Ovary (tissue), 9 donors: ENCODE results near the gene HECTD3. TPM values are rescaled to one million over a fixed set of nuclear protein-coding genes. Genes with fewer than 3 reads are reported as not detected.

Experiments
- DNase-seq, 5 donors: peaks; one replicate each; pipeline ENCODE4 v3.0.0-alpha.2; 2019 to 2020
- H3K27ac ChIP-seq, 2 donors: fragments of 200-600 bp; one replicate each; pipeline versions ENCODE4 v1.5.1 to v1.8.0; 2019 to 2022
- H3K27me3 ChIP-seq: fragments of 200-600 bp; one replicate; pipeline ENCODE4 v1.8.0; 2022
- H3K36me3 ChIP-seq: fragments of 200-600 bp; sonication (generic); one replicate; pipeline ENCODE4 v1.5.1; 2019
- H3K4me1 ChIP-seq: one replicate; pipeline ENCODE4 v1.8.1; 2013; ENCODE audit warnings: mild to moderate bottlenecking, moderate library complexity; ENCODE audit not compliant: insufficient read depth
- H3K4me3 ChIP-seq: fragments of 200-600 bp; sonication (generic); one replicate; pipeline ENCODE4 v1.5.1; 2017
- H3K9me3 ChIP-seq, 2 donors: fragments of 200-600 bp in 1 of 2; sonication (generic) in 1 of 2; one replicate each; pipeline versions ENCODE4 v1.5.1 to v1.8.1; 2013 to 2019; ENCODE audit warnings: mild to moderate bottlenecking in 1 of 2, moderate library complexity in 1 of 2
- EP300 ChIP-seq: sonication (generic); formaldehyde crosslinking; IDR thresholded peaks from one replicate; pipeline ENCODE4 v1.6.1; 2017; ENCODE audit warnings: antibody characterized with exemption
- POLR2A ChIP-seq: fragments of 450-650 bp; IDR thresholded peaks from one replicate; pipeline ENCODE4 v1.6.1; 2017; ENCODE audit warnings: antibody characterized with exemption, mild to moderate bottlenecking, moderate library complexity
- WGBS, 3 donors: extraction: QIAGEN DNeasy Blood & Tissue Kit in 1 of 3; methylation state at CpG; one replicate each; pipeline versions ENCODE4 v1.1.5 to v1.1.7; 2013 to 2017; 5-methylcytosine and 5-hydroxymethylcytosine counted together
- intact Hi-C, 4 donors: fragments of 100-400 bp; cut with DNase I; formaldehyde crosslinking; loops; one replicate each; pipeline versions ENCODE4 v1.11.0 to v1.15.1; 2022 to 2023
- polyA plus RNA-seq, 2 donors: library from polyadenylated mRNA; stranded (reverse); fragments of 200-250 nt in 1 of 2; fragments of 350-450 nt in 1 of 2; fragmentation: Illumina TruSeq in 1 of 2; extraction: RNeasy Lipid Tissue Mini Kit (QIAGEN cat#74804) in 1 of 2; gene quantifications; one replicate each; pipeline ENCODE4 v1.2.3, GENCODE V29; 2013 to 2014
- total RNA-seq, 7 donors: library from RNA; depleted of rRNA in 2 of 7; stranded (reverse); fragments of >200 nt in 2 of 7; fragmentation: NEBNext Ultra II Directional in 3 of 7; extraction: Animal tissue kit (Norgen Biotek cat#: 25700) in 3 of 7; gene quantifications; one replicate each; pipeline versions ENCODE4 v1.1.0 to v1.2.4, GENCODE V29; 2016 to 2023
- TF ChIP-seq, protein P1 (sequence below), 3 donors: fragments of 450-650 bp in 2 of 3; fragments of 200-600 bp in 1 of 3; IDR thresholded peaks; one replicate each; pipeline versions ENCODE4 v1.5.1 to v1.8.0; 2016 to 2022; ENCODE audit warnings: antibody characterized with exemption in 3 of 3, mild to moderate bottlenecking in 1 of 3
- donor health status: DM: no; HTN: no; CAD: no; lungs with moderate emphysema.
- donor health status: DM: no; HTN: no; CAD: no.
- donor health status: Bipolar disorder and iron deficiency.
- donor health status: DM: yes; HTN: yes; CAD: no.
- donor health status: DM: no; HTN: no; CAD: no.
- donor health status: DM: yes; HTN: yes; CAD: no.

Gene HECTD3
- total and polyA plus RNA-seq, 9 donors = 20.9 to 46.0 (median 36.1) TPM

GRCh38 chr1:45047032-45047431 is 35.9 kb upstream of the HECTD3 start:
- Histone ChIP-seq H3K27me3 (no peaks in the 10 kb centered on the region), H3K4me1 (no peaks in the 10 kb centered on the region), H3K36me3 (no peaks in the 10 kb centered on the region), H3K4me3 (no peak overlapping the region), H3K27ac (no peak overlapping the region), H3K9me3 (no peaks in the 10 kb centered on the region)
- 95 to 97% (median 97%) methylated on average over 5 of the region's 5 CpGs for WGBS, 3 donors
- intact Hi-C loops = no loop called here
- TF ChIP-seq EP300 (no peak), POLR2A (no peak)
- TF ChIP-seq, protein P1, sequence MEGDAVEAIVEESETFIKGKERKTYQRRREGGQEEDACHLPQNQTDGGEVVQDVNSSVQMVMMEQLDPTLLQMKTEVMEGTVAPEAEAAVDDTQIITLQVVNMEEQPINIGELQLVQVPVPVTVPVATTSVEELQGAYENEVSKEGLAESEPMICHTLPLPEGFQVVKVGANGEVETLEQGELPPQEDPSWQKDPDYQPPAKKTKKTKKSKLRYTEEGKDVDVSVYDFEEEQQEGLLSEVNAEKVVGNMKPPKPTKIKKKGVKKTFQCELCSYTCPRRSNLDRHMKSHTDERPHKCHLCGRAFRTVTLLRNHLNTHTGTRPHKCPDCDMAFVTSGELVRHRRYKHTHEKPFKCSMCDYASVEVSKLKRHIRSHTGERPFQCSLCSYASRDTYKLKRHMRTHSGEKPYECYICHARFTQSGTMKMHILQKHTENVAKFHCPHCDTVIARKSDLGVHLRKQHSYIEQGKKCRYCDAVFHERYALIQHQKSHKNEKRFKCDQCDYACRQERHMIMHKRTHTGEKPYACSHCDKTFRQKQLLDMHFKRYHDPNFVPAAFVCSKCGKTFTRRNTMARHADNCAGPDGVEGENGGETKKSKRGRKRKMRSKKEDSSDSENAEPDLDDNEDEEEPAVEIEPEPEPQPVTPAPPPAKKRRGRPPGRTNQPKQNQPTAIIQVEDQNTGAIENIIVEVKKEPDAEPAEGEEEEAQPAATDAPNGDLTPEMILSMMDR (IDR thresholded peaks at IDR 0.05) = no peak
- no peak for DNase-seq

DNA sequence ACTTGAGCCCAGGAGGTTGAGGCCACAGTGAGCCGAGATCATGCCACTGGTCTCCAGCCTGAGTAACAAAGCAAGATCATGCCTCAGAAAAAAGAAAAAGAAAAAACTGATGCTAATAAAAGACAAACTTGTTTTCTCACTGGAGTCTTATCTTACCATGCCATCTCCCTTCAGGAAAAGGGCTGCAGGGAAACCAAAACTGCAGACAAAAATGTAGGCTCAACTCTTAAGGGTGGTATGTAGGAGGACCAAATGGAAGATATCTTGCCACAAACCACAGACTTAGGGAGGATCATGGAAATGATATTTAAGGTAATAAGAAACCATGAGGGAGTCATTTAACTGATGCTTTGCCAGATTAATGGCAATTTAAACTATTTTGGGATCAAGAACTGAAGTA is 33.8 kb upstream of the HECTD3 start:
- no peaks in the 10 kb centered on the region for H3K27me3 ChIP-seq
- no peak overlapping the region for H3K27ac ChIP-seq
- no peak for DNase-seq
- intact Hi-C loops = no loop called here
- H3K9me3 ChIP-seq = no peaks in the 10 kb centered on the region
- H3K4me1 ChIP-seq = no peaks in the 10 kb centered on the region
- H3K4me3 ChIP-seq = no peak overlapping the region
- WGBS, 3 donors = 85 to 95% (median 92%) methylated on average over 1 of the region's 1 CpG
- TF ChIP-seq EP300 (no peak), POLR2A (no peak)
- TF ChIP-seq, protein P1 (IDR thresholded peaks at IDR 0.05) = no peak
- no peaks in the 10 kb centered on the region for H3K36me3 ChIP-seq

GRCh38 chr1:45043094-45043493 is 32.0 kb upstream of the HECTD3 start:
- H3K4me3 ChIP-seq = no peak overlapping the region
- no peak overlapping the region for H3K27ac ChIP-seq
- intact Hi-C loops = no loop called here
- no peaks in the 10 kb centered on the region for H3K36me3 ChIP-seq
- H3K27me3 ChIP-seq = no peaks in the 10 kb centered on the region
- WGBS, 3 donors = 82 to 88% (median 84%) methylated on average over 5 of the region's 5 CpGs
- no peaks in the 10 kb centered on the region for H3K4me1 ChIP-seq
- no peaks in the 10 kb centered on the region for H3K9me3 ChIP-seq
- no peak for TF ChIP-seq EP300
- TF ChIP-seq, protein P1 (IDR thresholded peaks at IDR 0.05) = no peak
- no peak for TF ChIP-seq POLR2A
- DNase-seq = no peak

DNA sequence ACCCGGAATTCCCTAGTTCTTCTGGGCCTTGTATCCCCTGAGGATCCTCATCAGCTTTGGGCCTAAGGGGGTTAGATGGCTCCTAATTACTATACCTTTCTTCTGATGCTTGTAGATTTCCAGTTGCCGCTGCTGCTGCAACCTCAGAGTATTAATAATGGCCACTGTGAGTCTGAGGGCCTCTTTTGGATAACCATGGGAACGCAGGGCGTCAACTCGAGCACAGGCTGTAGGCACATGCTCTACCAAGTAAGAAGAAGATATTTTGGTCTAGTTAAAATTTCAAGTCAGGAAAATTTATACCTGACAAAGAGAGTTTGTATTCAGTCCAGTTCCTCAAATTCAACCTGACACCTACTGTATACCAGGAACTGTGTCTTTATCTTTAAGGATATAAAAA is 29.2 kb upstream of the HECTD3 start:
- H3K36me3 ChIP-seq = no peaks in the 10 kb centered on the region
- DNase-seq = no peak
- TF ChIP-seq, protein P1 (IDR thresholded peaks at IDR 0.05) = no peak
- no peak for TF ChIP-seq POLR2A
- TF ChIP-seq EP300 = no peak
- WGBS, 3 donors = 97% methylated on average over 5 of the region's 5 CpGs
- no peaks in the 10 kb centered on the region for H3K9me3 ChIP-seq
- no peak overlapping the region for H3K27ac ChIP-seq
- no peaks in the 10 kb centered on the region for H3K27me3 ChIP-seq
- intact Hi-C loops = no loop called here
- no peak overlapping the region for H3K4me3 ChIP-seq
- H3K4me1 ChIP-seq = no peaks in the 10 kb centered on the region
